HG03196 (cell line): ENCODE data around the gene CTSS.
"Not testable (repeated sequence)": the region's sequence is repeated elsewhere in the genome, so short reads cannot be mapped to it uniquely, and the experiment has no call there.

ENCODE experiments used
- ATAC-seq: cut with Tn5 transposase; IDR thresholded peaks from one replicate; pipeline ENCODE4 v1.9.1; 2021; ENCODE audit not compliant: unreplicated experiment

Gene CTSS

DNA sequence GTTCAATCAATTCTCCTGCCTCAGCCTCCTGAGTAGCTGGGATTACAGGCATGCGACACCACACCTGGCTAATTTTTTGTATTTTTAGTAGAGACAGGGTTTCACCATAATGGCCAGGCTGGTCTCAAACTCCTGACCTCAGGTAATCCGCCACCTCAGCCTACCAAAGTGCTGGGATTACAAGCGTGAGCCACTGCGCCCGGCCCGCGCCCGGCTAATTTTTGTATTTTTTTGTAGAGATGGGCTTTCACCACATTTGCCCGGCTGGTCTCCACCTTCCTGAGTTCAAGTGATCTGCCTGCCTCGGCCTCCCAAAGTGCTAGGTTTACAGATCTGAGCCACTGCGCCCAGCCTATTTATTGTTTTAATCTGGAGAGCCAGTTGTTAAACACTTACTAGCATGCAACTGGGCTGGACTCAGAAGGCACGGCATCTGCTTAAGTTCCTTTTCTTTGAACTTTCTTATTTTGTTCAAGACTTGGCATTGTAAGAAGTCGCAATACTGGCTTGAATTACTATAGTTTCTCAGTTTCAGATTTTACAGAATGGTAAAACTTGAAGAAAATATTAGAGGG is 10.4 kb upstream of the CTSS start:
- not testable (repeated sequence) for ATAC-seq

- no peak for ATAC-seq
Observed at GRCh38 chr1:150775276-150775675, 9.7 kb upstream of the CTSS start.

- no peak for ATAC-seq
Observed at GRCh38 chr1:150772326-150772725, 6.7 kb upstream of the CTSS start.

DNA sequence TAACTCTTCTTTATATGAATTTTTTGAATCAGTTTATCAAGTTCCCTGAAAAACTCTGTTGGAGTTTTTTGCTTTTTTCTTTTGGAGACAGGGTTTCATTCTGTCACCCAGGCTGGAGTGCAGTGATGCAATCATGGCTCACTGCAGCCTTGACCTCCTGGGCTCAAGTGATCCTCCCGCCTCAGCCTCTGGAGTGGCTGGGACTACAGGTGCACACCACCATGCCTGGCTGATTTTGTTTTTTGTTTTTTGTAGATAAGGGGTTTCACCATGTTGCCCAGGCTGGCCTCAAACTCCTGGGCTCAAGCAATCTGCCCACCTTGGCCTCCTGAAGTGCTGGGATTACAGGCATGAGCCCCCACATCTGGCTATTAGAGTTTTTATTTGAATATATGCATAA is 2.1 kb upstream of the CTSS start:
- not testable (repeated sequence) for ATAC-seq

DNA sequence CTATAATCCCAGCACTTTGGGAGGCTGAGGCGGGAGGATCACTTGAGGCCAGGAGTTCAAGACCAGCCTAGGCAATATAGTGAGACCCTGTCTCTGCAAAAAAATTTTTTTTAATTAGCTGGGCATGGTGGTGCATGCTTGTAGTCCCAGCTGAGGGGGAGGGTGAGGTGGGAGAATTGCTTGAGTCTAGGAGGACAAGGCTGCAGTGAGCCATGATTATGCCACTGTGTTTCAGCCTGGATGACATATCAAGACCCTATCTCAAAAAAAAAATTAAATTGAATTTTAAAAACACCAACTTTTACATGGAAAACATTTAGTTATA is 361 bp upstream of the CTSS start:
- ATAC-seq: not testable (repeated sequence)

DNA sequence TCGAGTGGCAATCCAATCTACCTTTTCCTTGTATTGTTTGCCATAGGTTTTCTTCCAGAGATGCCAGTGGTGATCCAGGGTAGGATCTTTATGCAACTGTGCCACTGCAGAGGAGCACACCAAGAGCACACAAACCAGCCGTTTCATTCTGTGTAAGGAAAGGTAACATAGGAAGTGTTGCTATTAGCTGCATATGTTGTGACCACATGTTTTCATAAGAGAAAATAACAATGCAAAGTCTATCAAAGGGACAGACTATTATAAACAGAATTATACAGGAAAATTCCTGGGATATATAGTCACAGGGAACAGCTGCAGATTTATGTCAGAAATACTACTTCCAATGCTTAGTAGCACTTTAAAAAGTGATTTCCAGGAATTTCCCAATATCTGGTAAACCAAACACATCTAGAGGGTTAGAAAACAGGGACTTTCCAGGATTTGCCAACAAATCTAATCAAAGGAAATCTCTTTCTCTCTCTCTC is 919 bp downstream of the CTSS start:
- ATAC-seq: no peak

DNA sequence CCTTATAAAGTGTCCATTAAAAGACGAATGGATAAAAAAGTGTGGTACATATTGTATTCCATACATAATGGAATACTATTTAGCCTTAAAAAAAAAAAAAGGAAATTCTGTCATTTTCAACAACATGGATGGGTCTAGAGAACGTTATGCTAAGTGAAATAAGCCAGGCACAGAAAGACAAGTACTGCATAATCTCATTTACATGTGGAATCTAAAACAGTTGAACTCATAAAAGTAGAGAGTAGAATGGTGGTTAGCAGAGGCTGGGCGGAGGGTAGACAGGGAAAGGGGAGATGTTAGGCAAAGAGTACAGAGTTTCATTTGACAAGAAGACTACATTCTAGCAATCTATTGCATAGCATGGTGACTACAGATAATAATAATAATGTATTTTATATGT is 2.6 kb downstream of the CTSS start:
- ATAC-seq: no peak

DNA sequence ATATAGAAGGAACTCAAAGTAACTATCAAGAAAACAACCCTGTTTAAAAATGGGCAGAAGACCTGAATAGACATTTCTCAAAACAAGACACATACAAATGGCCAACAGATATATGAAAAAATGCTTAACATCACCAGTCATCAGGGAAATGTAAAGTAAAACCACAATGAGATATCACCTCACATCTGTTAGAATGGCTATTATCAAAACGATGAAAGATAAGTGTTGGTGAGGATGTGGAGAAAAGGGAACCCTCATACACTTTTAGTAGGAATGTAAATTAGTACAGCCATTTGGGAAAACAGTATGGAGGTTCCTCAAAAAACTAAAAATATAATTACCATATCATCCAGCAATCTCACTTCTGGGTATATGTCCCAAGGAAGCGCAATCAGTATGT is 3.0 kb downstream of the CTSS start:
- ATAC-seq: no peak

- no peak for ATAC-seq
Observed at GRCh38 chr1:150761801-150762200, 3.8 kb downstream of the CTSS start.

- ATAC-seq: no peak
Observed at GRCh38 chr1:150760013-150760412, 5.6 kb downstream of the CTSS start.

- ATAC-seq: no peak
Observed at GRCh38 chr1:150753416-150753815, 12.2 kb downstream of the CTSS start.

GRCh38 chr1:150751443-150751842 is 14.1 kb downstream of the CTSS start:
- ATAC-seq: no peak

GRCh38 chr1:150749720-150750311 is 15.8 kb downstream of the CTSS start:
- no peak for ATAC-seq

GRCh38 chr1:150748878-150749719 is 16.5 kb downstream of the CTSS start:
- no peak for ATAC-seq

GRCh38 chr1:150730130-150730721 is 35.4 kb downstream of the CTSS start:
- ATAC-seq: no peak

GRCh38 chr1:150724336-150724735 is 41.2 kb downstream of the CTSS start:
- ATAC-seq: no peak

DNA sequence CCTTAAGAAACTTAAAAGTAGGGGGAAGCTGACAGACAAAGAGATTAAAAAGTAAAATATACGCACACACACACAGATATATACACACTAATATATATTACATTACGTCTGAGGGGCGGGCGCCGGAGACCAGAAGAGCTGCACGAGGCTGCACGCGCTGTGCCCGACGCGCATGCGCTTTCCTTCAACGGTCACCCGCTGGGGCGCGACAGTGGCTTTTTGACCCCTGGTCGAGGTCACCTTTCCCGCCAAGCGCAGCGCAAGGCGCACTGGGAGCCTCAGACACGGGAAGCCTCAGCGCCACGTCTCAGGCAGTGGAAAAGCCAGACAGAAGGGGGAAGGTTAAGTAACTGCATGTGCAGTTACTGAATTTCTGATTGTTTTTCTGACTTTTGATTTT is 44.9 kb downstream of the CTSS start, which contains the start of gene HORMAD1:
TSS of gene HORMAD1 (minus strand) at position 193 of the 400 bp plus-strand sequence. CDS start 1,390 bp downstream, outside the sequence.
- no peak for ATAC-seq

DNA sequence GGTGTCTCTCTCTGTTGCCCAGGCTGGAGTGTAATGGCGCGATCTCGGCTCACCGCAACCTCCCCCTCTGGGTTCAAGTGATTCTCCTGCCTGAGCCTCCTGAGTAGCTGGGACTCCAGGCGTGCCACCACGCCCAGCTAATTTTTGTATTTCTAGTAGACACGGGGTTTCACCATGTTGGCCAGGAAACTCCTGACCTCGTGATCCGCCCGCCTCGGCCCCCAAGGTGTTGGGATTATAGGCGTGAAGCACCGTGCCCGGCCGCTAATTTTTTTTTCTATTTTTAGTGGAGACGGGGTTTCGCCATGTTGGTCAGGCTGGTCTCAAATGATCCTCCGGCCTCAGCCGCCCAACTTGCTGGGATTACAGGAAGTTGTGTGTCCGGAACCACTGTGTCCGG is 45.5 kb downstream of the CTSS start:
- ATAC-seq: no peak

GRCh38 chr1:150718225-150718891 is 47.2 kb downstream of the CTSS start:
- ATAC-seq: no peak

GRCh38 chr1:150709031-150709430 is 56.5 kb downstream of the CTSS start:
- not testable (repeated sequence) for ATAC-seq

- peak; percentile 69 for ATAC-seq
Observed at GRCh38 chr1:150708595-150708994, 57.0 kb downstream of the CTSS start.
